ENCODE data around the gene EIF3I.

EIF3I gene

DNA sequence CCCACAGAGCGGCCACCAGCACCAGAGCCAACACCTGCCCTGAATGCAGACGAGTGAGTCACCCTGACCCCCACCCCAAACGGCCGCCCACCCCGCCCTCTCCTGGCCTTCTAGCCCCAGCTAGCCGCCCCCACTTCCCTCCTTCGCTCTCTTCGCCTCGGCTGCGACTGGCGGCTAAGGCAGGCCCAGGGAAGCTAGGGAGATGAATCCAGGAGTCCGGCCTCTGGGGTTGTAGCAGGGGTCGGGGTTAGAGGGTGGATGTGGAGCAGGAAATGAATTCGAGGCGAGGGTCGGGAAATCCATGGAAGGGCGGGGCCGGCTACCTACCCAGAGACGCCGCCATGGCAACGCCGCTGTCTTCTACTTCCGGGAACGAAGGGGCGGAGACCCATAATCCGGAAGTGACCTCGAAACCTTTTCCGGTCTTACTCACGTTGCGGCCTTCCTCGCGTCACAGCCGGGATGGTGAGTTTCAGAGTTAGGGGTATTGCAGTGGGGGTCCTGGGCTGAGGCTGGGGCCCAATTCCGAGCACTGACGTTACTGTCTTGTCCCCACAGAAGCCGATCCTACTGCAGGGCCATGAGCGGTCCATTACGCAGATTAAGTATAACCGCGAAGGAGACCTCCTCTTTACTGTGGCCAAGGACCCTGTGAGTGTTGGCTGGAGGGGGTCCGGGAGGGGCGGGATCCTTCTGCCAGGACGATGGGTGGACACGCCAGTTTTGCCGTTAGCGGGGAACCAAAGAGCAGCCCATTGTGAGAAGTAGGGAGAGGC, at the start of gene EIF3I, which contains the start of gene TMEM234:
Gene EIF3I (plus strand): TSS at position 428 of the 776 bp plus-strand sequence. CDS start 35 bp downstream, at position 463.
Gene TMEM234 (minus strand): TSS at position 374 of the 776 bp plus-strand sequence. CDS start 31 bp downstream, at position 343.
- TF ChIP-seq ZNF274 (IDR thresholded peaks at IDR 0.05; ENCODE audit: low read depth, low read length) = no peak
- peak within 1 kb of the TSS; percentile 78 for H3K4me3 ChIP-seq (ENCODE audit: low read length)

GRCh38 chr1:32172621-32173245, 49.5 kb upstream of the EIF3I start:
- no peak for TF ChIP-seq ZNF274 (IDR thresholded peaks at IDR 0.05; ENCODE audit: low read depth, low read length)
- no peak overlapping the region for H3K4me3 ChIP-seq (ENCODE audit: low read length)

- H3K4me3 ChIP-seq (ENCODE audit: low read length) = peak overlapping the region; percentile 54; the same call in 1 of the 2 replicates
- TF ChIP-seq ZNF274 (IDR thresholded peaks at IDR 0.05; ENCODE audit: low read depth, low read length) = no peak
Observed at GRCh38 chr1:32178380-32179192, 43.6 kb upstream of the EIF3I start.

DNA sequence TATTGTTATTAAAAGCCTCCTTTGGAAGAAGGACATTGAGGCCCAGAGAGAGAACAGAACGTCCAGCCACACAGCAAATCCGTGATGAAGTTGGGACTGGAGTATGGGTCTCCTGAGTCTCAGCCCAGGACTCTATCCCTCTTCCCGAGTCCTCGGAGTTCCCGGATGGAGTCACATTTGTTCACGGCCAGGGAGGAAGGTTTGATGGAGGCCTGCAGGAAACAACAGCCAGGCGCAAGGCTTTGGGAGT, 43.1 kb upstream of the EIF3I start:
- peak overlapping the region; percentile 54; the same call in 1 of the 2 replicates for H3K4me3 ChIP-seq (ENCODE audit: low read length)
- no peak for TF ChIP-seq ZNF274 (IDR thresholded peaks at IDR 0.05; ENCODE audit: low read depth, low read length)

GRCh38 chr1:32179443-32180185, 42.6 kb upstream of the EIF3I start, which contains the start of gene TXLNA:
Gene TXLNA (plus strand): TSS chr1:32179675. CDS start chr1:32180346, 671 bp downstream.
- H3K4me3 ChIP-seq (ENCODE audit: low read length) = peak within 1 kb of the TSS; percentile 95
- no peak for TF ChIP-seq ZNF274 (IDR thresholded peaks at IDR 0.05; ENCODE audit: low read depth, low read length)

- no peak for TF ChIP-seq ZNF274 (IDR thresholded peaks at IDR 0.05; ENCODE audit: low read depth, low read length)
- H3K4me3 ChIP-seq (ENCODE audit: low read length) = peak overlapping the region; percentile 95
Observed at GRCh38 chr1:32180186-32181060, 41.8 kb upstream of the EIF3I start.

DNA sequence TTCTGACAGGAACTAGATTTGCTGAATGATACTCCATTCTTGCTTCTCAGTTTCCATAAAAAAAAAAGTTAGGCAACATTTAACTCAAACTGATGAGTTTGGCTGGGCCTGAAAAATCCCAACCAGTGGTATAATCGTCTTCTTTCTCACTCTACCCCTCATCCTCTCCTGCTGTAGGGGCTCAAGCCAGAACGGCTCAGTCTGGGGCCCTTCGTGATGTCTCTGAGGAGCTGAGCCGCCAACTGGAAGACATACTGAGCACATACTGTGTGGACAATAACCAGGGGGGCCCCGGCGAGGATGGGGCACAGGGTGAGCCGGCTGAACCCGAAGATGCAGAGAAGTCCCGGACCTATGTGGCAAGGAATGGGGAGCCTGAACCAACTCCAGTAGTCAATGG, 41.1 kb upstream of the EIF3I start:
- no peak for TF ChIP-seq ZNF274 (IDR thresholded peaks at IDR 0.05; ENCODE audit: low read depth, low read length)
- H3K4me3 ChIP-seq (ENCODE audit: low read length) = peak overlapping the region; percentile 95

- no peak for TF ChIP-seq ZNF274 (IDR thresholded peaks at IDR 0.05; ENCODE audit: low read depth, low read length)
- H3K4me3 ChIP-seq (ENCODE audit: low read length) = peak overlapping the region; percentile 95; the same call in 1 of the 2 replicates
Observed at GRCh38 chr1:32181563-32181962, 40.6 kb upstream of the EIF3I start.

- TF ChIP-seq ZNF274 (IDR thresholded peaks at IDR 0.05; ENCODE audit: low read depth, low read length) = no peak
- H3K4me3 ChIP-seq (ENCODE audit: low read length) = peak overlapping the region; percentile 95; the same call in 1 of the 2 replicates
Observed at GRCh38 chr1:32182060-32182459, 40.1 kb upstream of the EIF3I start.

DNA sequence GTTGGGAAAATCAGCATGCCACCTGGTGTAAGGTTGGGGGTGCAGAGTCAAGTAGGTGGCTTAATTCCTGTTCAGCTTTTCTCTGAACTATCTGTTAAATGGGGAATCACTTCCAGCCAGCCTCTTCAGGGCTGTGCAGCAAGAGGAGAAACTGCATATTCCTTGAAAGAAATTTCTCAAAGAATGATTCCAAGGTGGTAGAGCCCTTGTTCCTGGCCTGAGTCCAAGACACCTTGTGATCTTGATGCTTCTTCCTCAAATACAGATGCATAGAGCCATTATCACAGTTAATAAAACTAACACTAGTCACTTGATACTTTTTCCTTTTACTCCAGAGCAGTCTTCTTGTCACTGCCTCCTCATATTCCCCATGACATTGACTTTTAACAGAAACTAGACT, 37.6 kb upstream of the EIF3I start:
- no peak overlapping the region for H3K4me3 ChIP-seq (ENCODE audit: low read length)
- no peak for TF ChIP-seq ZNF274 (IDR thresholded peaks at IDR 0.05; ENCODE audit: low read depth, low read length)

DNA sequence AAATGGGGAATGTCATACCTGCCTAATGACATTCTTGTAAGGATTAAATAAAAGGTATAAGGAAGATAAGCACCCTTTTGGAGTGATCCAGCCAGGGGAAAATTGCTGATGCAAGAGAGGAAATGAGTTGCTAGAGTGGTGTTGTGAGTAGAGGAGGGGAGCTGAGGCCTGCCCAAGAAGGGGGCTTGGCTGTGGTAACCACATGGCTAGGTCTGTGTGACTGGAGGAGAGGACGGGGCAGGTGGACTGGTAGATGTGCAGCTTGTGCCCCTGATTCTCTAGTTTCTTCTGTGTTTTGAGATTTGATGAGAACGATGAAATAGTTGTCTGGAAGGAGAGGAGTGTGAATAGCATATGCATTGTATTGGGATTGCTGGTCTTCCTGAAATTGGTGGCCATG, 36.1 kb upstream of the EIF3I start:
- no peak overlapping the region for H3K4me3 ChIP-seq (ENCODE audit: low read length)
- TF ChIP-seq ZNF274 (IDR thresholded peaks at IDR 0.05; ENCODE audit: low read depth, low read length) = no peak

GRCh38 chr1:32186491-32186890, 35.7 kb upstream of the EIF3I start:
- H3K4me3 ChIP-seq (ENCODE audit: low read length) = no peak overlapping the region
- TF ChIP-seq ZNF274 (IDR thresholded peaks at IDR 0.05; ENCODE audit: low read depth, low read length) = no peak

- H3K4me3 ChIP-seq (ENCODE audit: low read length) = no peak overlapping the region
Observed at GRCh38 chr1:32187850-32188249, 34.4 kb upstream of the EIF3I start.

More at GRCh38 chr1:32187850-32188249, 34.4 kb upstream of the EIF3I start:
- no peak for TF ChIP-seq ZNF274 (IDR thresholded peaks at IDR 0.05; ENCODE audit: low read depth, low read length)

All from GM08714 (cell line).